Measurements from ENCODE around the gene FAF2.

GRCh38 chr5:176491101-176491502, 42.9 kb downstream of the FAF2 start:
- TF ChIP-seq, protein P1, sequence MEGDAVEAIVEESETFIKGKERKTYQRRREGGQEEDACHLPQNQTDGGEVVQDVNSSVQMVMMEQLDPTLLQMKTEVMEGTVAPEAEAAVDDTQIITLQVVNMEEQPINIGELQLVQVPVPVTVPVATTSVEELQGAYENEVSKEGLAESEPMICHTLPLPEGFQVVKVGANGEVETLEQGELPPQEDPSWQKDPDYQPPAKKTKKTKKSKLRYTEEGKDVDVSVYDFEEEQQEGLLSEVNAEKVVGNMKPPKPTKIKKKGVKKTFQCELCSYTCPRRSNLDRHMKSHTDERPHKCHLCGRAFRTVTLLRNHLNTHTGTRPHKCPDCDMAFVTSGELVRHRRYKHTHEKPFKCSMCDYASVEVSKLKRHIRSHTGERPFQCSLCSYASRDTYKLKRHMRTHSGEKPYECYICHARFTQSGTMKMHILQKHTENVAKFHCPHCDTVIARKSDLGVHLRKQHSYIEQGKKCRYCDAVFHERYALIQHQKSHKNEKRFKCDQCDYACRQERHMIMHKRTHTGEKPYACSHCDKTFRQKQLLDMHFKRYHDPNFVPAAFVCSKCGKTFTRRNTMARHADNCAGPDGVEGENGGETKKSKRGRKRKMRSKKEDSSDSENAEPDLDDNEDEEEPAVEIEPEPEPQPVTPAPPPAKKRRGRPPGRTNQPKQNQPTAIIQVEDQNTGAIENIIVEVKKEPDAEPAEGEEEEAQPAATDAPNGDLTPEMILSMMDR (IDR thresholded peaks at IDR 0.05; ENCODE audit: low read length): no peak
- TF ChIP-seq EZH2 (IDR thresholded peaks at IDR 0.05; ENCODE audit: borderline replicate concordance, low read length): no peak

Data from OCI-LY1 (cell line).